K562 (cell line): Measurements from ENCODE around the gene ATP6V0E2. TPM values are rescaled to one million over a fixed set of nuclear protein-coding genes. Genes with fewer than 3 reads are reported as not detected.

Experiments used
- ATAC-seq: fragments of 200-7000 bp; cut with Tn5 transposase; 3 replicates; pipeline ENCODE4 v1.9.1; 2020; ENCODE audit warnings: moderate library complexity
- BruUV-seq: library from RNA; stranded (reverse); fragments of 400-500 nt; replicated peaks from 2 replicates; lab custom pipeline; 2021; lab: Mats Ljungman, UMichigan
- CTCF ChIA-PET: fragments of 300-600 bp; formaldehyde crosslinking; extraction: SDS; loops from one replicate; lab custom pipeline; 2021; ENCODE audit warnings: low intra/inter-chr PET ratio; lab: Yijun Ruan, JAX
- POLR2A ChIA-PET: fragments of 300-600, 350-650 bp; sonication (Branson Sonifier 250); formaldehyde crosslinking; extraction: SDS; loops from one replicate; lab custom pipeline; 2021; ENCODE audit warnings: antibody characterized with exemption, inconsistent platforms; lab: Yijun Ruan, JAX
- DNase-seq, 4 experiments: peaks; one replicate each; pipeline versions ENCODE4 v3.0.0 to v3.0.0-alpha.2; 2011 to 2018; ENCODE audit warnings: low spot score in 3 of 4, mixed read lengths in 3 of 4; ENCODE audit errors: extremely low read depth in 1 of 4
- FAIRE-seq: peaks from 2 replicates; lab custom pipeline; 2011; peaks lifted over from hg19 to GRCh38; lab: Jason Lieb, UNC
- H2AFZ ChIP-seq: 2 replicates; pipeline ENCODE4 v1.6.0; 2011; ENCODE audit warnings: low read depth, low read length, control low read depth, inconsistent platforms
- H3K27ac ChIP-seq: fragments of 200-600 bp; 3 replicates; pipeline ENCODE4 v1.8.0; 2011; ENCODE audit warnings: low read depth, mild to moderate bottlenecking, control low read depth, inconsistent platforms, low read length, moderate library complexity, mixed read lengths; ENCODE audit errors: extremely low read depth
- H3K27me3 ChIP-seq, 2 experiments: fragments of 300-600 bp in 1 of 2; 2 replicates in 1 of 2; 3 replicates in 1 of 2; pipeline versions ENCODE4 v1.6.0 to v1.8.0; 2011; ENCODE audit warnings: inconsistent platforms in 2 of 2, low read length in 2 of 2, mild to moderate bottlenecking in 1 of 2, mixed read lengths in 1 of 2, moderate library complexity in 1 of 2; ENCODE audit not compliant: control insufficient read depth in 2 of 2, insufficient read depth in 2 of 2
- H3K36me3 ChIP-seq: fragments of 300-600 bp; 3 replicates; pipeline ENCODE4 v1.8.0; 2011; ENCODE audit warnings: mild to moderate bottlenecking, low read length, inconsistent platforms; ENCODE audit not compliant: control insufficient read depth, insufficient read depth
- H3K4me1 ChIP-seq, 2 experiments: fragments of 200-600 bp in 1 of 2; replicated peaks in 1 of 2; 2 replicates in 1 of 2; 3 replicates in 1 of 2; pipeline versions ENCODE4 v1.5.1 to v1.8.0; 2011; ENCODE audit warnings: inconsistent platforms in 2 of 2, low read length in 2 of 2, mild to moderate bottlenecking in 1 of 2, mixed read lengths in 1 of 2, moderate library complexity in 1 of 2; ENCODE audit not compliant: control insufficient read depth in 2 of 2, insufficient read depth in 2 of 2
- H3K4me2 ChIP-seq: 2 replicates; pipeline ENCODE4 v1.6.1; 2011; ENCODE audit warnings: low read length, control low read depth, inconsistent platforms, mixed read lengths; ENCODE audit not compliant: insufficient read depth
- H3K4me3 ChIP-seq: fragments of 200-600 bp; sonication (generic), shearing (Covaris generic); 2 replicates; pipeline ENCODE4 v1.5.1; 2016; ENCODE audit warnings: control low read depth, inconsistent platforms
- H3K79me2 ChIP-seq: fragments of 200-600 bp; 3 replicates; pipeline ENCODE4 v1.8.0; 2011; ENCODE audit warnings: low read length, inconsistent platforms; ENCODE audit not compliant: control insufficient read depth, insufficient read depth
- H3K9ac ChIP-seq, 2 experiments: 2 replicates each; pipeline versions ENCODE4 v1.6.0 to v1.6.1; 2011; ENCODE audit warnings: low read depth in 2 of 2, low read length in 2 of 2, control low read depth in 1 of 2, inconsistent platforms in 1 of 2, mild to moderate bottlenecking in 1 of 2, mixed read lengths in 1 of 2; ENCODE audit not compliant: insufficient read depth in 1 of 2
- H3K9me1 ChIP-seq: one replicate; pipeline ENCODE4 v1.6.0; 2011; ENCODE audit warnings: inconsistent platforms, mild to moderate bottlenecking, low read length, moderate library complexity; ENCODE audit not compliant: control insufficient read depth, insufficient read depth
- H3K9me3 ChIP-seq: replicated peaks from 2 replicates; pipeline ENCODE4 v1.5.1; 2011; ENCODE audit warnings: low read depth, low read length, inconsistent platforms; ENCODE audit not compliant: control insufficient read depth, insufficient read depth
- H4K20me1 ChIP-seq: replicated peaks from 2 replicates; pipeline ENCODE4 v1.6.1; 2011; ENCODE audit warnings: low read length, inconsistent platforms, mixed read lengths; ENCODE audit not compliant: control insufficient read depth, insufficient read depth
- BRF1 ChIP-seq: IDR thresholded peaks from 3 replicates; pipeline ENCODE4 v1.6.1; 2011; ENCODE audit warnings: borderline replicate concordance, mild to moderate bottlenecking; ENCODE audit not compliant: insufficient read length; ENCODE audit errors: extremely low read depth
- FOXK1 ChIP-seq: sonication (generic); formaldehyde crosslinking; IDR thresholded peaks from 2 replicates; pipeline ENCODE4 v1.8.0; 2022; ENCODE audit warnings: missing genetic modification reagents, mild to moderate bottlenecking, borderline replicate concordance
- WGBS: fragments of 100-300 bp; shearing (Covaris generic); methylation state at CpG from one replicate; pipeline ENCODE4 v1.1.6; 2016; ENCODE audit warnings: low coverage, mixed read lengths; ENCODE audit not compliant: insufficient coverage; ENCODE audit errors: missing lambda C conversion rate; 5-methylcytosine and 5-hydroxymethylcytosine counted together
- in situ Hi-C: fragments of 300-500 bp; cut with MboI; formaldehyde crosslinking; loops from 4 replicates; pipeline ENCODE4 v1.15.0; 2018; ENCODE audit warnings: inconsistent platforms, mixed read lengths
- intact Hi-C: fragments of 100-400 bp; cut with micrococcal nuclease; formaldehyde crosslinking; loops from 2 replicates; pipeline ENCODE4 v1.14.2; 2022
- polyA plus RNA-seq, 8 experiments: library from polyadenylated mRNA; depleted of rRNA in 4 of 8; stranded (reverse) in 5 of 8; unstranded in 3 of 8; fragments of >200 nt; fragmentation: Nextera tagmentation in 2 of 8; fragmentation: Illumina TruSeq in 1 of 8; extraction: Ambion mirVana in 2 of 8; extraction: Trizol in 1 of 8; gene quantifications; 2 replicates each; pipeline versions ENCODE4 v1.2.1 to v1.2.3, GENCODE V29; 2011 to 2014; ENCODE audit warnings: inconsistent platforms in 1 of 8, missing spikeins in 1 of 8
- total RNA-seq, 7 experiments: library from RNA; depleted of rRNA in 6 of 7; stranded (reverse); fragments of >200 nt in 6 of 7; fragmentation: Illumina TruSeq in 2 of 7; extraction: Trizol in 2 of 7; gene quantifications; 2 replicates each; pipeline versions ENCODE4 v1.2.1 to v1.2.3, GENCODE V29; 2011 to 2021; ENCODE audit warnings: low replicate concordance in 1 of 7
- TF ChIP-seq, protein P1 (sequence below): sonication (generic); formaldehyde crosslinking; IDR thresholded peaks from 2 replicates; pipeline ENCODE4 v1.8.0; 2022; ENCODE audit warnings: mild to moderate bottlenecking, missing genetic modification reagents
- TF ChIP-seq, protein P2 (sequence below): sonication (generic); formaldehyde crosslinking; IDR thresholded peaks from 2 replicates; pipeline ENCODE4 v1.8.0; 2022; ENCODE audit warnings: mild to moderate bottlenecking, missing genetic modification reagents

Gene ATP6V0E2
- total and polyA plus RNA-seq, 9 of the 15 experiments (the other 6 are each of a cell fraction or from before 2014, with no cell fraction given) = 0.55 to 18.5 (median 10.9) TPM

- intact Hi-C loops = no loop called here
- Histone ChIP-seq H3K4me2 (peak overlapping the region; percentile 88), H3K27ac (no peak overlapping the region), H3K9me1 (no peaks in the 10 kb centered on the region), H3K36me3 (no peaks in the 10 kb centered on the region), H4K20me1 (0 out of 2 replicates have a peak, but pooled peaks cover 6% of the 10 kb centered on the region), H3K9ac (peak overlapping the region; percentile 72 to 94; a peak in 2 of 4 replicates), H3K4me1 (peaks cover 15 to 32% of the 10 kb centered on the region in 2 experiments; a peak in 4 of 5 replicates), H3K9me3 (no peaks in the 10 kb centered on the region), H3K4me3 (no peak overlapping the region)
- ATAC-seq (no peak), FAIRE-seq (no peak), DNase-seq (peak in 1 of 4 experiments; percentile 5)
- in situ Hi-C loops = loop anchor here (25.0 kb wide), 1 partner anchor 163 kb away; no protein-coding TSS in a partner anchor
- ChIA-PET CTCF (no interaction called here), POLR2A (interaction anchor here (0.6 to 1.5 kb wide), 3 partner anchors 9 to 1122 kb away, joined by 3 to 7 read pairs (median 4); no protein-coding TSS in a partner anchor)
- TSS peak; percentile 31 for BruUV-seq
- WGBS = 44% methylated on average over 8 of the region's 8 CpGs
- TF ChIP-seq FOXK1 (CRISPR knock-in tag) (0 out of 2 replicates have a peak, but pooled peaks have one; percentile 64), BRF1 (no peak)
- TF ChIP-seq, protein P1, sequence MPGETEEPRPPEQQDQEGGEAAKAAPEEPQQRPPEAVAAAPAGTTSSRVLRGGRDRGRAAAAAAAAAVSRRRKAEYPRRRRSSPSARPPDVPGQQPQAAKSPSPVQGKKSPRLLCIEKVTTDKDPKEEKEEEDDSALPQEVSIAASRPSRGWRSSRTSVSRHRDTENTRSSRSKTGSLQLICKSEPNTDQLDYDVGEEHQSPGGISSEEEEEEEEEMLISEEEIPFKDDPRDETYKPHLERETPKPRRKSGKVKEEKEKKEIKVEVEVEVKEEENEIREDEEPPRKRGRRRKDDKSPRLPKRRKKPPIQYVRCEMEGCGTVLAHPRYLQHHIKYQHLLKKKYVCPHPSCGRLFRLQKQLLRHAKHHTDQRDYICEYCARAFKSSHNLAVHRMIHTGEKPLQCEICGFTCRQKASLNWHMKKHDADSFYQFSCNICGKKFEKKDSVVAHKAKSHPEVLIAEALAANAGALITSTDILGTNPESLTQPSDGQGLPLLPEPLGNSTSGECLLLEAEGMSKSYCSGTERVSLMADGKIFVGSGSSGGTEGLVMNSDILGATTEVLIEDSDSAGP (CRISPR knock-in tag) = 0 out of 2 replicates have a peak, but pooled peaks have one; percentile 28
- TF ChIP-seq, protein P2, sequence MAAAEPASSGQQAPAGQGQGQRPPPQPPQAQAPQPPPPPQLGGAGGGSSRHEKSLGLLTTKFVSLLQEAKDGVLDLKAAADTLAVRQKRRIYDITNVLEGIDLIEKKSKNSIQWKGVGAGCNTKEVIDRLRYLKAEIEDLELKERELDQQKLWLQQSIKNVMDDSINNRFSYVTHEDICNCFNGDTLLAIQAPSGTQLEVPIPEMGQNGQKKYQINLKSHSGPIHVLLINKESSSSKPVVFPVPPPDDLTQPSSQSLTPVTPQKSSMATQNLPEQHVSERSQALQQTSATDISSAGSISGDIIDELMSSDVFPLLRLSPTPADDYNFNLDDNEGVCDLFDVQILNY (CRISPR knock-in tag) = 0 out of 2 replicates have a peak, but pooled peaks have one; percentile 37
- TF ChIP-seq, all 486 proteins: peak for 3
- peaks cover 0 to 3% of the 10 kb centered on the region in 2 experiments; a peak in 2 of 5 replicates for H3K27me3 ChIP-seq
- peak overlapping the region; percentile 98 for H2AFZ ChIP-seq
- H3K79me2 ChIP-seq = no peaks in the 10 kb centered on the region
These were observed 867 bp downstream of the ATP6V0E2 start for GRCh38 chr7:149874644-149875028.
